HCT116 (cell line): Measurements from ENCODE around the gene GPR68. TPM values are rescaled to one million over a fixed set of nuclear protein-coding genes. Genes with fewer than 3 reads are reported as not detected.

Source experiments
- ATAC-seq: fragments of 200-7000 bp; cut with Tn5 transposase; 2 replicates; pipeline ENCODE4 v1.9.1; 2020; ENCODE audit warnings: mild to moderate bottlenecking, moderate library complexity
- BruUV-seq: library from RNA; stranded (reverse); fragments of 400-500 nt; replicated peaks from 2 replicates; lab custom pipeline; 2021; lab: Mats Ljungman, UMichigan
- CTCF ChIA-PET: fragments of 300-600 bp; sonication (Branson Sonifier 250); formaldehyde crosslinking; loops from one replicate; lab custom pipeline; 2021; ENCODE audit warnings: antibody characterized with exemption; lab: Charles Lee
- POLR2A ChIA-PET: fragments of 300-600, 350-600 bp; sonication (Branson Sonifier 250); formaldehyde crosslinking; loops from one replicate; lab custom pipeline; 2021; ENCODE audit warnings: antibody characterized with exemption; lab: Charles Lee
- RAD21 ChIA-PET, 2 experiments: fragments of 300-600 bp; sonication (Branson Sonifier 250); formaldehyde crosslinking; loops; one replicate each; lab custom pipeline; 2023; ENCODE audit warnings: low total read pairs in 2 of 2; ENCODE audit not compliant: uncharacterized antibody in 2 of 2, unreplicated experiment in 2 of 2, low non-redundant PET in 1 of 2; lab: Charles Lee
- DNase-seq: peaks from one replicate; pipeline ENCODE4 v3.0.0-alpha.2; 2010; ENCODE audit warnings: low read depth, low spot score
- H2AFZ ChIP-seq: fragments of 200-600 bp; shearing (Covaris generic), sonication (generic); 2 replicates; pipeline ENCODE4 v1.6.1; 2017; ENCODE audit warnings: low read depth, mixed run types, mixed read lengths, antibody characterized with exemption, low read length; ENCODE audit not compliant: poor library complexity, severe bottlenecking
- H3K27ac ChIP-seq: 2 replicates; pipeline ENCODE4 v1.5.1; 2012; ENCODE audit warnings: low read depth, low read length
- H3K27me3 ChIP-seq: fragments of 200-600 bp; sonication (generic); 2 replicates; pipeline ENCODE4 v1.6.1; 2016; ENCODE audit warnings: mixed run types, low read length, mixed read lengths; ENCODE audit not compliant: insufficient read depth
- H3K36me3 ChIP-seq, 2 experiments: fragments of 200-500 bp in 1 of 2; fragments of 200-600 bp in 1 of 2; sonication (Bioruptor generic) in 1 of 2; sonication (generic) in 1 of 2; 2 replicates each; pipeline versions ENCODE4 v1.5.1 to v1.6.1; 2014 to 2016; ENCODE audit warnings: low read length in 2 of 2, inconsistent platforms in 1 of 2, mixed read lengths in 1 of 2, mixed run types in 1 of 2; ENCODE audit not compliant: insufficient read depth in 2 of 2, control insufficient read depth in 1 of 2
- H3K4me1 ChIP-seq, 2 experiments: fragments of 200-600 bp in 1 of 2; sonication (generic) in 1 of 2; 2 replicates each; pipeline versions ENCODE4 v1.5.1 to v1.6.1; 2012 to 2017; ENCODE audit warnings: low read length in 2 of 2, inconsistent platforms in 1 of 2, mild to moderate bottlenecking in 1 of 2, mixed read lengths in 1 of 2, mixed run types in 1 of 2, moderate library complexity in 1 of 2; ENCODE audit not compliant: insufficient read depth in 2 of 2, control insufficient read depth in 1 of 2
- H3K4me2 ChIP-seq: fragments of 200-600 bp; sonication (generic); 2 replicates; pipeline ENCODE4 v1.6.1; 2017; ENCODE audit warnings: mixed run types, low read length, mixed read lengths
- H3K4me3 ChIP-seq, 2 experiments: fragments of 200-600 bp in 1 of 2; sonication (generic) in 1 of 2; replicated peaks in 1 of 2; 2 replicates each; pipeline ENCODE4 v1.5.1; 2011 to 2016; ENCODE audit warnings: low read length in 2 of 2, control low read depth in 1 of 2, low read depth in 1 of 2, mild to moderate bottlenecking in 1 of 2, mixed read lengths in 1 of 2, mixed run types in 1 of 2
- H3K79me2 ChIP-seq: fragments of 200-600 bp; sonication (generic); 2 replicates; pipeline ENCODE4 v1.6.1; 2017; ENCODE audit warnings: mild to moderate bottlenecking, mixed run types, low read length, moderate library complexity, mixed read lengths; ENCODE audit not compliant: insufficient read depth
- H3K9ac ChIP-seq: fragments of 200-600 bp; sonication (generic); 2 replicates; pipeline ENCODE4 v1.6.1; 2016; ENCODE audit warnings: low read length, mixed read lengths
- H3K9me2 ChIP-seq: fragments of 200-600 bp; sonication (generic), shearing (Covaris generic); 2 replicates; pipeline ENCODE4 v1.6.1; 2017; ENCODE audit warnings: mixed run types, mild to moderate bottlenecking, moderate library complexity; ENCODE audit not compliant: insufficient read depth
- H3K9me3 ChIP-seq, 2 experiments: fragments of 200-500 bp in 1 of 2; fragments of 200-600 bp in 1 of 2; sonication (Bioruptor generic) in 1 of 2; sonication (generic) in 1 of 2; 2 replicates each; pipeline ENCODE4 v1.6.1; 2014 to 2017; ENCODE audit warnings: low read length in 2 of 2, mixed read lengths in 2 of 2, inconsistent platforms in 1 of 2, low read depth in 1 of 2, mild to moderate bottlenecking in 1 of 2, mixed run types in 1 of 2, moderate library complexity in 1 of 2; ENCODE audit not compliant: control insufficient read depth in 1 of 2, insufficient read depth in 1 of 2
- H4K20me1 ChIP-seq: fragments of 200-600 bp; sonication (generic), shearing (Covaris generic); 2 replicates; pipeline ENCODE4 v1.6.1; 2017; ENCODE audit warnings: mixed run types, mild to moderate bottlenecking, moderate library complexity; ENCODE audit not compliant: insufficient read depth
- CBX3 ChIP-seq: IDR thresholded peaks from 2 replicates; pipeline ENCODE4 v1.6.1; 2012; ENCODE audit warnings: low read depth
- CEBPB ChIP-seq: IDR thresholded peaks from 2 replicates; pipeline ENCODE4 v1.6.1; 2012; ENCODE audit warnings: low read depth
- CTCF ChIP-seq, 3 experiments: fragments of 200-600 bp in 1 of 3; sonication (generic) in 1 of 3; IDR thresholded peaks in 2 of 3; conservative IDR thresholded peaks in 1 of 3; 2 replicates each; pipeline ENCODE4 v1.5.1; 2012 to 2017; ENCODE audit warnings: low read depth in 2 of 3, low read length in 2 of 3, antibody characterized with exemption in 1 of 3, borderline replicate concordance in 1 of 3, control low read depth in 1 of 3, mild to moderate bottlenecking in 1 of 3, mixed read lengths in 1 of 3, mixed run types in 1 of 3, moderate library complexity in 1 of 3; ENCODE audit not compliant: insufficient read depth in 1 of 3
- EGR1 ChIP-seq: IDR thresholded peaks from 2 replicates; pipeline ENCODE4 v1.6.1; 2012; ENCODE audit warnings: low read depth
- ELF1 ChIP-seq: IDR thresholded peaks from 2 replicates; pipeline ENCODE4 v1.6.1; 2012; ENCODE audit warnings: low read depth, borderline replicate concordance
- EZH2 ChIP-seq: fragments of 200-600 bp; sonication (generic); IDR thresholded peaks from 2 replicates; pipeline ENCODE4 v1.6.1; 2017; ENCODE audit warnings: antibody characterized with exemption, mixed run types
- EZH2phosphoT487 ChIP-seq: fragments of 200-600 bp; IDR thresholded peaks from 2 replicates; pipeline ENCODE4 v1.6.1; 2018; ENCODE audit warnings: antibody characterized with exemption, borderline replicate concordance
- FOSL1 ChIP-seq: IDR thresholded peaks from 2 replicates; pipeline ENCODE4 v1.6.1; 2012; ENCODE audit warnings: low read depth
- JUND ChIP-seq: IDR thresholded peaks from 2 replicates; pipeline ENCODE4 v1.6.1; 2012
- MAX ChIP-seq: IDR thresholded peaks from 2 replicates; pipeline ENCODE4 v1.6.1; 2012
- POLR2A ChIP-seq: IDR thresholded peaks from 2 replicates; pipeline ENCODE4 v1.7.0; 2011; ENCODE audit warnings: borderline replicate concordance; ENCODE audit not compliant: insufficient read depth, insufficient read length; ENCODE audit errors: extremely low read depth
- REST ChIP-seq: IDR thresholded peaks from 2 replicates; pipeline ENCODE4 v1.6.1; 2012; ENCODE audit warnings: low read depth
- SRF ChIP-seq: IDR thresholded peaks from 2 replicates; pipeline ENCODE4 v1.6.1; 2012; ENCODE audit warnings: low read depth
- TCF7L2 ChIP-seq: IDR thresholded peaks from 2 replicates; pipeline ENCODE4 v1.7.0; 2011; ENCODE audit warnings: borderline replicate concordance, inconsistent platforms; ENCODE audit not compliant: insufficient read depth, insufficient read length; ENCODE audit errors: extremely low read depth
- ZNF274 ChIP-seq: fragments of 200-500 bp; sonication (Bioruptor generic); IDR thresholded peaks from 2 replicates; pipeline ENCODE4 v1.6.1; 2014; ENCODE audit warnings: mild to moderate bottlenecking, low read depth, low read length, inconsistent platforms
- intact Hi-C: fragments of 100-400 bp; cut with micrococcal nuclease; formaldehyde crosslinking; loops from 2 replicates; pipeline ENCODE4 v1.10.0; 2022
- total RNA-seq: library from RNA; stranded (reverse); gene quantifications from one replicate; pipeline ENCODE4 v1.2.1, GENCODE V29; 2021; ENCODE audit not compliant: unreplicated experiment
- TF ChIP-seq, protein P1 (sequence below): IDR thresholded peaks from 2 replicates; pipeline ENCODE4 v1.6.1; 2011; ENCODE audit warnings: mild to moderate bottlenecking, low read length, moderate library complexity; ENCODE audit not compliant: insufficient replicate concordance; ENCODE audit errors: extremely low read depth
- TF ChIP-seq, protein P2 (sequence below): IDR thresholded peaks from 2 replicates; pipeline ENCODE4 v1.6.1; 2012

Gene GPR68
- total RNA-seq, 1 experiment from 2014 or later = not detected

- no peak overlapping the region for H3K9ac ChIP-seq
- peaks cover 12 to 21% of the 10 kb centered on the region in 2 experiments for H3K36me3 ChIP-seq
- no peak for ATAC-seq
- no peaks in the 10 kb centered on the region for H4K20me1 ChIP-seq
- no peaks in the 10 kb centered on the region for H3K9me3 ChIP-seq
- no peak for TF ChIP-seq EGR1
- no peak for TF ChIP-seq EZH2
- no peak for TF ChIP-seq CTCF (IDR thresholded peaks at IDR 0.05 in 2 of 3, conservative IDR thresholded peaks at IDR 0.05 in 1 of 3; ENCODE audit: borderline replicate concordance in 1 of 3, insufficient read depth in 1 of 3, low read depth in 2 of 3, low read length in 2 of 3)
- no peak for TF ChIP-seq SRF
- no peak for TF ChIP-seq POLR2A
- TF ChIP-seq, protein P1, sequence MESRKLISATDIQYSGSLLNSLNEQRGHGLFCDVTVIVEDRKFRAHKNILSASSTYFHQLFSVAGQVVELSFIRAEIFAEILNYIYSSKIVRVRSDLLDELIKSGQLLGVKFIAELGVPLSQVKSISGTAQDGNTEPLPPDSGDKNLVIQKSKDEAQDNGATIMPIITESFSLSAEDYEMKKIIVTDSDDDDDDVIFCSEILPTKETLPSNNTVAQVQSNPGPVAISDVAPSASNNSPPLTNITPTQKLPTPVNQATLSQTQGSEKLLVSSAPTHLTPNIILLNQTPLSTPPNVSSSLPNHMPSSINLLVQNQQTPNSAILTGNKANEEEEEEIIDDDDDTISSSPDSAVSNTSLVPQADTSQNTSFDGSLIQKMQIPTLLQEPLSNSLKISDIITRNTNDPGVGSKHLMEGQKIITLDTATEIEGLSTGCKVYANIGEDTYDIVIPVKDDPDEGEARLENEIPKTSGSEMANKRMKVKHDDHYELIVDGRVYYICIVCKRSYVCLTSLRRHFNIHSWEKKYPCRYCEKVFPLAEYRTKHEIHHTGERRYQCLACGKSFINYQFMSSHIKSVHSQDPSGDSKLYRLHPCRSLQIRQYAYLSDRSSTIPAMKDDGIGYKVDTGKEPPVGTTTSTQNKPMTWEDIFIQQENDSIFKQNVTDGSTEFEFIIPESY = no peak
- no peak for TF ChIP-seq ELF1
- no peak for TF ChIP-seq ZNF274
- no peak for TF ChIP-seq JUND
- TF ChIP-seq FOSL1 = no peak
- TF ChIP-seq CBX3 = no peak
- no peak for TF ChIP-seq MAX
- TF ChIP-seq REST = no peak
- no peak for TF ChIP-seq EZH2phosphoT487
- no peak for TF ChIP-seq TCF7L2
- no peak for TF ChIP-seq CEBPB
- TF ChIP-seq, protein P2, sequence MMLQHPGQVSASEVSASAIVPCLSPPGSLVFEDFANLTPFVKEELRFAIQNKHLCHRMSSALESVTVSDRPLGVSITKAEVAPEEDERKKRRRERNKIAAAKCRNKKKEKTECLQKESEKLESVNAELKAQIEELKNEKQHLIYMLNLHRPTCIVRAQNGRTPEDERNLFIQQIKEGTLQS = no peak
- TF ChIP-seq, all 23 proteins: peak for 0
- Histone ChIP-seq H2AFZ (no peak overlapping the region), H3K27me3 (no peaks in the 10 kb centered on the region), H3K4me3 (no peak overlapping the region), H3K4me2 (no peak overlapping the region), H3K79me2 (no peaks in the 10 kb centered on the region), H3K4me1 (no peaks in the 10 kb centered on the region), H3K9me2 (no peaks in the 10 kb centered on the region), H3K27ac (no peak overlapping the region)
- ChIA-PET RAD21 (no interaction called here), POLR2A (no interaction called here), CTCF (interaction anchor here (2.1 kb wide), 1 partner anchor 20 kb away, joined by 10 read pairs; no protein-coding TSS in a partner anchor)
- DNase-seq = no peak
- intact Hi-C loops = no loop called here
- BruUV-seq = no TSS peak
These were observed 51.4 kb downstream of the GPR68 start for GRCh38 chr14:91193069-91193468.
